ENCODE data around the gene NFIB. TPM values are rescaled to one million over a fixed set of nuclear protein-coding genes. Genes with fewer than 3 reads are reported as not detected.

The NFIB gene
- total RNA-seq, 1 donor from 2014 or later = 1.5 TPM

- DNase-seq = no peak
- peak overlapping the region; percentile 86 for H3K4me3 Mint-ChIP-seq (ENCODE audit: unreplicated experiment)
- TF ChIP-seq, protein P1, sequence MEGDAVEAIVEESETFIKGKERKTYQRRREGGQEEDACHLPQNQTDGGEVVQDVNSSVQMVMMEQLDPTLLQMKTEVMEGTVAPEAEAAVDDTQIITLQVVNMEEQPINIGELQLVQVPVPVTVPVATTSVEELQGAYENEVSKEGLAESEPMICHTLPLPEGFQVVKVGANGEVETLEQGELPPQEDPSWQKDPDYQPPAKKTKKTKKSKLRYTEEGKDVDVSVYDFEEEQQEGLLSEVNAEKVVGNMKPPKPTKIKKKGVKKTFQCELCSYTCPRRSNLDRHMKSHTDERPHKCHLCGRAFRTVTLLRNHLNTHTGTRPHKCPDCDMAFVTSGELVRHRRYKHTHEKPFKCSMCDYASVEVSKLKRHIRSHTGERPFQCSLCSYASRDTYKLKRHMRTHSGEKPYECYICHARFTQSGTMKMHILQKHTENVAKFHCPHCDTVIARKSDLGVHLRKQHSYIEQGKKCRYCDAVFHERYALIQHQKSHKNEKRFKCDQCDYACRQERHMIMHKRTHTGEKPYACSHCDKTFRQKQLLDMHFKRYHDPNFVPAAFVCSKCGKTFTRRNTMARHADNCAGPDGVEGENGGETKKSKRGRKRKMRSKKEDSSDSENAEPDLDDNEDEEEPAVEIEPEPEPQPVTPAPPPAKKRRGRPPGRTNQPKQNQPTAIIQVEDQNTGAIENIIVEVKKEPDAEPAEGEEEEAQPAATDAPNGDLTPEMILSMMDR (IDR thresholded peaks at IDR 0.05; ENCODE audit: partially characterized antibody, unreplicated experiment) = no peak
- peak overlapping the region; percentile 75 for H3K27ac Mint-ChIP-seq (ENCODE audit: unreplicated experiment)
- no peaks in the 10 kb centered on the region for H3K9me3 Mint-ChIP-seq (ENCODE audit: unreplicated experiment)
- H3K4me1 Mint-ChIP-seq (ENCODE audit: low read depth, unreplicated experiment) = peaks cover 6% of the 10 kb centered on the region
- H3K36me3 Mint-ChIP-seq (ENCODE audit: unreplicated experiment) = no peaks in the 10 kb centered on the region
- no peaks in the 10 kb centered on the region for H3K27me3 Mint-ChIP-seq (ENCODE audit: unreplicated experiment)
Measured at GRCh38 chr9:14323083-14323971, 9.4 kb upstream of the NFIB start.

DNA sequence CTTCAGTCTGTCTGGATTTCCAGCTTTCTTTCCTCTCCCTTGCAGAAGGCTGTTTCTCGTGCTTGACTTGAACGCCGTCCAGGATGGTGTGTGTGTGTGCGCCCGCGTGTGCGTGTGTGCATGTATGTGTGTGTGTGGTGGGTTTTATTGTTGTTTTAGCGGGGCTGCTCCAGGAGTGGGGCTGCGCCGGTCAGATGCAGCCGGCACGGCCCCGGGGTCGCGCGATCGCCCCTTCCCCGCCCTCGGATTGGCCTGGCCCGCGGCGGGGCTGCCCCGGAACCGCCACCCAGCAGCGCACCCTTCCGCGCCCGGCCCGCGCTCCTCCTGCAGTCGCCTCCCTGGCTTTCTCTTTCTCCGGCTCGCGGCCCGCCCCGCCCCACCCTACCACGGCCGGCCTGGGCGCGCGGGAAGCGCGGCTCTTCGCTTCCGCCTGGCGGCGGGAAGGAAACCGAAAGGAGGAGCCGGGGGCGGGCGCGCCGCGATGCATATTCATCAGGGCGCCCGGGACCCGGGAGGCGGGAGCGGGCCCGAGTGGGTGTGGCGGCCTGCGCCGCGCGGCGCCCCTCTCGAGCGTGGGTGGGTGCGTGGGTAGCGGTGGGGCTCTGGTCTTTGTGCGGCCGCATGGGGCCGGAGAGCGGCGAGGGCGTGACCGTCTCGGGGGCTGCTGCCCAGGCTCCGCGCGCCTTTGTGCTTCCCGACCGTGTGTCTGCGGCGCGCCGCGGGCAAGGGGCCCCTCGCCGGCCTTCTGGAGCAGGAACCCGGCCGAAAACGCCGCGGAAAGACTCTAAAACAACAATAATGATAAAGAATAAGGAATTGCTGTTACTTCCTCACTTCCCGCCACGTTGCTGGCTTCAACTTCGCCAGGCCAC lies 8.5 kb upstream of the NFIB start:
- Mint-ChIP-seq H3K4me3 (ENCODE audit: unreplicated experiment) (peak overlapping the region; percentile 93), H3K36me3 (ENCODE audit: unreplicated experiment) (no peaks in the 10 kb centered on the region), H3K27me3 (ENCODE audit: unreplicated experiment) (peaks cover 4% of the 10 kb centered on the region), H3K4me1 (ENCODE audit: low read depth, unreplicated experiment) (peaks cover 6% of the 10 kb centered on the region), H3K27ac (ENCODE audit: unreplicated experiment) (peak overlapping the region; percentile 85), H3K9me3 (ENCODE audit: unreplicated experiment) (no peaks in the 10 kb centered on the region)
- TF ChIP-seq, protein P1 (IDR thresholded peaks at IDR 0.05; ENCODE audit: partially characterized antibody, unreplicated experiment) = peak; percentile 63
- DNase-seq = peak; percentile 90

- Mint-ChIP-seq H3K4me3 (ENCODE audit: unreplicated experiment) (peak overlapping the region; percentile 93), H3K27me3 (ENCODE audit: unreplicated experiment) (peaks cover 8% of the 10 kb centered on the region), H3K9me3 (ENCODE audit: unreplicated experiment) (no peaks in the 10 kb centered on the region), H3K4me1 (ENCODE audit: low read depth, unreplicated experiment) (peaks cover 6% of the 10 kb centered on the region), H3K36me3 (ENCODE audit: unreplicated experiment) (no peaks in the 10 kb centered on the region), H3K27ac (ENCODE audit: unreplicated experiment) (peak overlapping the region; percentile 85)
- TF ChIP-seq, protein P1 (IDR thresholded peaks at IDR 0.05; ENCODE audit: partially characterized antibody, unreplicated experiment) = no peak
- DNase-seq = no peak
Measured at GRCh38 chr9:14321517-14322130, 7.7 kb upstream of the NFIB start.

- Mint-ChIP-seq H3K4me3 (ENCODE audit: unreplicated experiment) (peak overlapping the region; percentile 93), H3K27ac (ENCODE audit: unreplicated experiment) (no peak overlapping the region), H3K9me3 (ENCODE audit: unreplicated experiment) (peaks cover 5% of the 10 kb centered on the region), H3K4me1 (ENCODE audit: low read depth, unreplicated experiment) (peaks cover 6% of the 10 kb centered on the region), H3K36me3 (ENCODE audit: unreplicated experiment) (no peaks in the 10 kb centered on the region), H3K27me3 (ENCODE audit: unreplicated experiment) (peaks cover 13% of the 10 kb centered on the region)
- no peak for DNase-seq
- TF ChIP-seq, protein P1 (IDR thresholded peaks at IDR 0.05; ENCODE audit: partially characterized antibody, unreplicated experiment) = no peak
Measured at GRCh38 chr9:14320271-14321181, 6.6 kb upstream of the NFIB start.

Measured in glutamatergic neuron (in vitro differentiated cells).